ENCODE data around the gene PSMA6.

DNA sequence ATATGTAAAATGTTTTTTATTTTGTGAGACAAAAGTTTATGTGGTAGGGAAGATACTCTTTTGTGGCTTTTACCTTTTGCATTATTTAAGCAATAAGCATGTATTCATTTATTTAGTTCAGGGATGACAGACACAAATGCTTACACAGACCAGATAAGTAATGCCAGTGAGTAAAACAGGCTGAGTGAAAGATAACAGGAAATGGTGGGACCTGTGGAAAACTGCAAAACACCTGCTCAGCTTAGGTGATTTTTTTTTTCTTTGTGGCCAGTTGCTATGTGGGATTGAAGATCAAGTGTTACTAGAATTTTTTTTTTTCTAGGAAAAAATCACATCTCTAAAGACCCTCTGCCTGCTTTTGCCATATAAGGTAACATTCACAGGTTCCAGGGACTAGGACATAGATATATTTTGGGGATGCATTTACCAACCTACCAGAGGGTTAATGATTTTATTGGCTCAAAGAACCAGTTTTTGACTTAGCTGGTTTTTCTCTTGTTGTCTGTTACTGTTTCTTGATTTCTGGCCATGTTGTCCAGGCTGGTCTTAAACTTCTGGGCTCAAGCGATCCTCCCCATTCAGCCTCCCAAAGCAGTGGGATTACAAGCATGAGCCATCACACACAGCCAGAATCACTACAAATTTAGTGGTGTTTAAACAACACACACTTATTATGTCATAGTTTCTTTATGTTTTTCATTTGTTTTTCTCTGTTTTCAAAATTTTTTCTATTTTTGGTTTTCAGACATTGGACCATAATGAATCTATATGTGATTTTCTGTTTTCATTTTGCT, 9.8 kb downstream of the PSMA6 start:
- TF ChIP-seq POLR2A (IDR thresholded peaks at IDR 0.05): no peak
- TF ChIP-seq, protein P1, sequence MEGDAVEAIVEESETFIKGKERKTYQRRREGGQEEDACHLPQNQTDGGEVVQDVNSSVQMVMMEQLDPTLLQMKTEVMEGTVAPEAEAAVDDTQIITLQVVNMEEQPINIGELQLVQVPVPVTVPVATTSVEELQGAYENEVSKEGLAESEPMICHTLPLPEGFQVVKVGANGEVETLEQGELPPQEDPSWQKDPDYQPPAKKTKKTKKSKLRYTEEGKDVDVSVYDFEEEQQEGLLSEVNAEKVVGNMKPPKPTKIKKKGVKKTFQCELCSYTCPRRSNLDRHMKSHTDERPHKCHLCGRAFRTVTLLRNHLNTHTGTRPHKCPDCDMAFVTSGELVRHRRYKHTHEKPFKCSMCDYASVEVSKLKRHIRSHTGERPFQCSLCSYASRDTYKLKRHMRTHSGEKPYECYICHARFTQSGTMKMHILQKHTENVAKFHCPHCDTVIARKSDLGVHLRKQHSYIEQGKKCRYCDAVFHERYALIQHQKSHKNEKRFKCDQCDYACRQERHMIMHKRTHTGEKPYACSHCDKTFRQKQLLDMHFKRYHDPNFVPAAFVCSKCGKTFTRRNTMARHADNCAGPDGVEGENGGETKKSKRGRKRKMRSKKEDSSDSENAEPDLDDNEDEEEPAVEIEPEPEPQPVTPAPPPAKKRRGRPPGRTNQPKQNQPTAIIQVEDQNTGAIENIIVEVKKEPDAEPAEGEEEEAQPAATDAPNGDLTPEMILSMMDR (IDR thresholded peaks at IDR 0.05): no peak
